Stimulated activated CD4-positive, alpha-beta T cell treated with anti-CD3 and anti-CD28 coated beads, Interleukin-1b, Interleukin-23, amount 100 ng/mL, for 4 hours (primary cell): ENCODE results near the gene PPP1R3D.
"Not testable (repeated sequence)": the region's sequence is repeated elsewhere in the genome, so short reads cannot be mapped to it uniquely, and the experiment has no call there.

Experiments
- DNase-seq, 2 donors: peaks; one replicate each; pipeline ENCODE4 v3.0.0-alpha.2; 2020; ENCODE audit warnings: low read depth in 2 of 2

Gene PPP1R3D

GRCh38 chr20:59925359-59925758, 14.7 kb downstream of the PPP1R3D start:
- DNase-seq = no peak

- no peak for DNase-seq
These were observed 16.6 kb downstream of the PPP1R3D start for GRCh38 chr20:59923514-59923913.

GRCh38 chr20:59920944-59921343, 19.2 kb downstream of the PPP1R3D start:
- no peak for DNase-seq

GRCh38 chr20:59912609-59913008, 27.5 kb downstream of the PPP1R3D start:
- DNase-seq = no peak

GRCh38 chr20:59911041-59911440, 29.1 kb downstream of the PPP1R3D start:
- no peak for DNase-seq

GRCh38 chr20:59908855-59909254, 31.2 kb downstream of the PPP1R3D start:
- no peak for DNase-seq

- no peak for DNase-seq
These were observed 36.5 kb downstream of the PPP1R3D start for GRCh38 chr20:59903621-59904020.

GRCh38 chr20:59902470-59902869, 37.6 kb downstream of the PPP1R3D start:
- no peak for DNase-seq

- no peak for DNase-seq
These were observed 44.2 kb downstream of the PPP1R3D start for GRCh38 chr20:59895908-59896307.

GRCh38 chr20:59891581-59891980, 48.5 kb downstream of the PPP1R3D start:
- no peak for DNase-seq

GRCh38 chr20:59890035-59890434, 50.1 kb downstream of the PPP1R3D start:
- DNase-seq = not testable (repeated sequence)

- DNase-seq = no peak
These were observed 52.1 kb downstream of the PPP1R3D start for GRCh38 chr20:59888050-59888449.
